Ovary (tissue), 9 donors: ENCODE measurements around the gene LMOD1. TPM values are rescaled to one million over a fixed set of nuclear protein-coding genes. Genes with fewer than 3 reads are reported as not detected.

Source experiments
- DNase-seq, 5 donors: peaks; one replicate each; pipeline ENCODE4 v3.0.0-alpha.2; 2019 to 2020
- H3K27ac ChIP-seq, 2 donors: fragments of 200-600 bp; one replicate each; pipeline versions ENCODE4 v1.5.1 to v1.8.0; 2019 to 2022
- H3K27me3 ChIP-seq: fragments of 200-600 bp; one replicate; pipeline ENCODE4 v1.8.0; 2022
- H3K36me3 ChIP-seq: fragments of 200-600 bp; sonication (generic); one replicate; pipeline ENCODE4 v1.5.1; 2019
- H3K4me1 ChIP-seq: one replicate; pipeline ENCODE4 v1.8.1; 2013; ENCODE audit warnings: mild to moderate bottlenecking, moderate library complexity; ENCODE audit not compliant: insufficient read depth
- H3K4me3 ChIP-seq: fragments of 200-600 bp; sonication (generic); one replicate; pipeline ENCODE4 v1.5.1; 2017
- H3K9me3 ChIP-seq, 2 donors: fragments of 200-600 bp in 1 of 2; sonication (generic) in 1 of 2; one replicate each; pipeline versions ENCODE4 v1.5.1 to v1.8.1; 2013 to 2019; ENCODE audit warnings: mild to moderate bottlenecking in 1 of 2, moderate library complexity in 1 of 2
- EP300 ChIP-seq: sonication (generic); formaldehyde crosslinking; IDR thresholded peaks from one replicate; pipeline ENCODE4 v1.6.1; 2017; ENCODE audit warnings: antibody characterized with exemption
- POLR2A ChIP-seq: fragments of 450-650 bp; IDR thresholded peaks from one replicate; pipeline ENCODE4 v1.6.1; 2017; ENCODE audit warnings: antibody characterized with exemption, mild to moderate bottlenecking, moderate library complexity
- WGBS, 3 donors: extraction: QIAGEN DNeasy Blood & Tissue Kit in 1 of 3; methylation state at CpG; one replicate each; pipeline versions ENCODE4 v1.1.5 to v1.1.7; 2013 to 2017; 5-methylcytosine and 5-hydroxymethylcytosine counted together
- intact Hi-C, 4 donors: fragments of 100-400 bp; cut with DNase I; formaldehyde crosslinking; loops; one replicate each; pipeline versions ENCODE4 v1.11.0 to v1.15.1; 2022 to 2023
- polyA plus RNA-seq, 2 donors: library from polyadenylated mRNA; stranded (reverse); fragments of 200-250 nt in 1 of 2; fragments of 350-450 nt in 1 of 2; fragmentation: Illumina TruSeq in 1 of 2; extraction: RNeasy Lipid Tissue Mini Kit (QIAGEN cat#74804) in 1 of 2; gene quantifications; one replicate each; pipeline ENCODE4 v1.2.3, GENCODE V29; 2013 to 2014
- total RNA-seq, 7 donors: library from RNA; depleted of rRNA in 2 of 7; stranded (reverse); fragments of >200 nt in 2 of 7; fragmentation: NEBNext Ultra II Directional in 3 of 7; extraction: Animal tissue kit (Norgen Biotek cat#: 25700) in 3 of 7; gene quantifications; one replicate each; pipeline versions ENCODE4 v1.1.0 to v1.2.4, GENCODE V29; 2016 to 2023
- TF ChIP-seq, protein P1 (sequence below), 3 donors: fragments of 450-650 bp in 2 of 3; fragments of 200-600 bp in 1 of 3; IDR thresholded peaks; one replicate each; pipeline versions ENCODE4 v1.5.1 to v1.8.0; 2016 to 2022; ENCODE audit warnings: antibody characterized with exemption in 3 of 3, mild to moderate bottlenecking in 1 of 3
- donor health status: DM: no; HTN: no; CAD: no; lungs with moderate emphysema.
- donor health status: DM: no; HTN: no; CAD: no.
- donor health status: Bipolar disorder and iron deficiency.
- donor health status: DM: yes; HTN: yes; CAD: no.
- donor health status: DM: no; HTN: no; CAD: no.
- donor health status: DM: yes; HTN: yes; CAD: no.

LMOD1 gene
- total and polyA plus RNA-seq, 9 donors, result 25.6 to 255 (median 92.6) TPM

DNA sequence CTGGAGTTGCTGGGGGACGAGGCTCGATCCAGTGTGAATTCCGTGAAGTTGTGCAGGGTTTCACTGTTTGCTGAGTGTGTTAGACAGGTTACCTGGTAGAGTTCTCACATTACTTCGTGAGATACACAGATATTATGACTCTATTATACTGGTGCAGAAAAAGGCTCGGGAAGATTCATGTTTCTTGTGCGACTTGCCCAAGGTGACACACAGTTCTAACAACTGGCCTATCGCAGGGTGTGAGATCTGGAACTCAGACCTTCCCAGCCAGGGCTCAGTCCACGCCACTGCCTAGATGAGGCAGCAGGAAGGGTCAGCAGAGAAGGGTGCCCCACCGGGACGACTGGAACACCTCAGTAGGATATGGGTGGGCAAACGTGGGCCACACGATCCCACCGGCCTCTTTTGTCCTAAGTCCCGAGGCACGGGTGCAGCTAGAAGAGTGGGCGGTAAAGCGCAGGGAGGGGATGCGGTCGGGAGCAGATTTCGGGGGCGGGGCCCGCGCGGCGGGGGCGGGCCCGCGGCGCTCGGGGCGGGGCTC is 35.8 kb upstream of the LMOD1 start:
- peak; percentile 70 to 90 (median 79) for DNase-seq

DNA sequence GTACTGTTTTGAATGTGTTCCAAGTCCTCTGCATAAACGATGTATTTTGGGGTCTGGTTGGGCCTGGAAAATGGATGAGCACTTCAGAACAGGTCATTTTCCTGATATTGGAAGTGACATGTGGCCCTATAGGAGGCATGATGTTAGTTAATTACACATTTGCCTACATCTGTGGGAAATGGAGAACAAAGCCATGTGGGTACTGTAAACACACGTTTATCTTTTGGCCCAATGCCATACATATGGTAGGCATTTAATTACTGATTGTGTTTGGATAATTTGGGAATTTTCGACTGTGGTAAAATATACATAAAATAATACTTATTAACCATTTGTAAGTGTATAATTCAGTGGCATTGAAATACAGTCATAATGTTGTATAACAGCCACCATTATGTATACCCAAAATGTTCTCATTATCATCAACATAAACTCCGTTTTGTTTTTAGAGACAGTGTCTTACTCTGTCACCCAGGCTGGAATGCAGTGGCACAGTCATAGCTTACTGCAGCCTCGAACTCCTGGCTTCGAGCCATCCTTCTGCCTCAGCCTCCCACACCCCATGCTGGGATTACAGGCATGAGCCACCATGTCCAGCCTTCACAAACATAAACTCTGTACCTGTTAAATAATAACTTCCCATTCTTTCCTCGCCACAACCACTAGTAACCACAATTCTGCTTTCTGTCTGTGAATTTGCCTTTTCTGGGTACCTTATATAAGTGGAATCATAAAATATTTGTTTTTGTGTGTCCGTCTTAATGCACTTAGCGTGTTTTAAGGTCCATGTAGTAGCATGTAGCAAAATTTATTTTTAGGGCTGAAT is 24.2 kb upstream of the LMOD1 start:
- intact Hi-C loops, result loop anchor here (5.0 kb wide), 4 partner anchors 73 to 143 kb away; partner anchors contain the start of gene IPO9 (in 1 of the 4)
- Histone ChIP-seq H3K4me1 (peaks cover 5% of the 10 kb centered on the region), H3K4me3 (no peak overlapping the region), H3K36me3 (no peaks in the 10 kb centered on the region), H3K27ac (no peak overlapping the region), H3K9me3 (no peaks in the 10 kb centered on the region), H3K27me3 (no peaks in the 10 kb centered on the region)
- WGBS, 3 donors, result 48 to 54% (median 52%) methylated on average over 9 of the region's 9 CpGs
- TF ChIP-seq, protein P1, sequence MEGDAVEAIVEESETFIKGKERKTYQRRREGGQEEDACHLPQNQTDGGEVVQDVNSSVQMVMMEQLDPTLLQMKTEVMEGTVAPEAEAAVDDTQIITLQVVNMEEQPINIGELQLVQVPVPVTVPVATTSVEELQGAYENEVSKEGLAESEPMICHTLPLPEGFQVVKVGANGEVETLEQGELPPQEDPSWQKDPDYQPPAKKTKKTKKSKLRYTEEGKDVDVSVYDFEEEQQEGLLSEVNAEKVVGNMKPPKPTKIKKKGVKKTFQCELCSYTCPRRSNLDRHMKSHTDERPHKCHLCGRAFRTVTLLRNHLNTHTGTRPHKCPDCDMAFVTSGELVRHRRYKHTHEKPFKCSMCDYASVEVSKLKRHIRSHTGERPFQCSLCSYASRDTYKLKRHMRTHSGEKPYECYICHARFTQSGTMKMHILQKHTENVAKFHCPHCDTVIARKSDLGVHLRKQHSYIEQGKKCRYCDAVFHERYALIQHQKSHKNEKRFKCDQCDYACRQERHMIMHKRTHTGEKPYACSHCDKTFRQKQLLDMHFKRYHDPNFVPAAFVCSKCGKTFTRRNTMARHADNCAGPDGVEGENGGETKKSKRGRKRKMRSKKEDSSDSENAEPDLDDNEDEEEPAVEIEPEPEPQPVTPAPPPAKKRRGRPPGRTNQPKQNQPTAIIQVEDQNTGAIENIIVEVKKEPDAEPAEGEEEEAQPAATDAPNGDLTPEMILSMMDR (IDR thresholded peaks at IDR 0.05), result no peak
- no peak for TF ChIP-seq EP300
- no peak for TF ChIP-seq POLR2A
- no peak for DNase-seq

More for the DNA sequence above, 35.8 kb upstream of the LMOD1 start:
- Histone ChIP-seq H3K36me3 (no peaks in the 10 kb centered on the region), H3K4me1 (peaks cover 3% of the 10 kb centered on the region), H3K27me3 (no peaks in the 10 kb centered on the region), H3K27ac (peak overlapping the region in 1 of 2 donors; percentile 92), H3K4me3 (peak overlapping the region; percentile 76), H3K9me3 (no peaks in the 10 kb centered on the region)
- 8 to 9% (median 8%) methylated on average over 26 to 31 of the region's 31 CpGs for WGBS, 3 donors
- intact Hi-C loops, result loop anchor here in 1 of 4 donors (5.0 kb wide), 1 partner anchor 85 kb away; no protein-coding TSS in a partner anchor
- TF ChIP-seq EP300, result no peak
- TF ChIP-seq, protein P1 (IDR thresholded peaks at IDR 0.05), result no peak
- TF ChIP-seq POLR2A, result no peak

DNA sequence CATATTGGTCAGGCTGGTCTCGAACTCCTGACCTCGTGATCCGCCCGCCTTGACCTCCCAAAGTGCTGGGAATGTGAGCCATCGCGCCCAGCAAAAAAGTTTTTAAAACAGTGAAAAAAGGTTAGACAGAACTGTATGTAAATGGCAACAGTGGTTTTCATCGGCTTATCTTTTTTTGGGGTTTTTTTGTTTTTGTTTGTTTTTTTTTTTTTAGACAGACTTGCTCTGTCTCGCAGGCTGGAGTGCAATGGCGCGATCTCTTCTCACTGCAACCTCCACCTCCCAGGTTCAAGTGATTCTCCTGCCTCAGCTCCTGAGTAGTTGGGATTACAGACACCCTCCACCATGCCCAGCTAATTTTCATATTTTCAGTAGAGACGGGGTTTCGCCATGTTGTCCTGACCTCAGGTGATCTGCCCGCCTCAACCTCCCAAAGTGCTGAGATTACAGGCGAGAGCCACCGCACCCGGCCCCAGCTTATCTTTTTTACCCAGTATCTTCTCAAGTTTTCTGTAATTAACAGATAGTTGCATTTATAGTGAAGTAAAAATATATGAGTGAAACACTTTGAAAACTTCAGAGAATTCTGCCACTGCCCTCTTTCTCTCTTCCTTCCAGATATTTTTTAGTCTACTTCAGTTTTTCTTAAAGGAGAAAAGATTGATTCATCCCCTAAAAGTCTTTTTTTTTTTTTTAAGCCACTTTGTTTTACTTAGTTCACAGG is 22.0 kb upstream of the LMOD1 start:
- intact Hi-C loops, result no loop called here
- TF ChIP-seq, protein P1 (IDR thresholded peaks at IDR 0.05), result no peak
- TF ChIP-seq POLR2A (no peak), EP300 (no peak)
- Histone ChIP-seq H3K27ac (no peak overlapping the region), H3K27me3 (no peaks in the 10 kb centered on the region), H3K4me3 (no peak overlapping the region), H3K9me3 (no peaks in the 10 kb centered on the region), H3K36me3 (no peaks in the 10 kb centered on the region), H3K4me1 (peaks cover 5% of the 10 kb centered on the region)
- 77 to 84% (median 80%) methylated on average over 16 of the region's 16 CpGs for WGBS, 3 donors
- no peak for DNase-seq

DNA sequence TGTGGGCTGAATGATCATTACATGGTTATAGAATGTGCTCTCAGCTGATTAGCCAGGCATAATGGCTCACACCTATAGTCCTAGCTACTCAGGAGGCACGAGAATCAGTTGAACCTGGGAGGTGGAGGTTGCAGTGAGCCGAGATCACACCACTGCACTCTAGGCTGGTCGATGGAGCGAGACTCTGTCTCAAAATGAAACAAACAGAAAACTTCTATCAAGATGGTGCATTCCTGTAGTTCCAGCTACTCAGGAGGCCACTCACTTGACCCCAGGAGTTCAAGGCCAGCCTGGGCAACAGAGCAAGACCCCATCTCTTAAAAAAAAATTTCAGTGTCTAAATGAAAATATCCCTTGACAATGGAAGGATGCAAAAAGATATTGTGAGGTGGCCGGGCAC is 19.8 kb upstream of the LMOD1 start:
- Histone ChIP-seq H3K9me3 (no peaks in the 10 kb centered on the region), H3K4me1 (no peaks in the 10 kb centered on the region), H3K4me3 (no peak overlapping the region), H3K27me3 (no peaks in the 10 kb centered on the region), H3K27ac (no peak overlapping the region), H3K36me3 (peaks cover 3% of the 10 kb centered on the region)
- no peak for DNase-seq
- intact Hi-C loops, result no loop called here
- WGBS, 3 donors, result 78 to 89% (median 87%) methylated on average over 5 of the region's 5 CpGs
- TF ChIP-seq POLR2A (no peak), EP300 (no peak)
- TF ChIP-seq, protein P1 (IDR thresholded peaks at IDR 0.05), result no peak
